HCT116 (cell line): Measurements from ENCODE around the gene CDH13. TPM values are rescaled to one million over a fixed set of nuclear protein-coding genes. Genes with fewer than 3 reads are reported as not detected.

Experiments used
- ATAC-seq: fragments of 200-7000 bp; cut with Tn5 transposase; 2 replicates; pipeline ENCODE4 v1.9.1; 2020; ENCODE audit warnings: mild to moderate bottlenecking, moderate library complexity
- BruUV-seq: library from RNA; stranded (reverse); fragments of 400-500 nt; replicated peaks from 2 replicates; lab custom pipeline; 2021; lab: Mats Ljungman, UMichigan
- CTCF ChIA-PET: fragments of 300-600 bp; sonication (Branson Sonifier 250); formaldehyde crosslinking; loops from one replicate; lab custom pipeline; 2021; ENCODE audit warnings: antibody characterized with exemption; lab: Charles Lee
- POLR2A ChIA-PET: fragments of 300-600, 350-600 bp; sonication (Branson Sonifier 250); formaldehyde crosslinking; loops from one replicate; lab custom pipeline; 2021; ENCODE audit warnings: antibody characterized with exemption; lab: Charles Lee
- RAD21 ChIA-PET, 2 experiments: fragments of 300-600 bp; sonication (Branson Sonifier 250); formaldehyde crosslinking; loops; one replicate each; lab custom pipeline; 2023; ENCODE audit warnings: low total read pairs in 2 of 2; ENCODE audit not compliant: uncharacterized antibody in 2 of 2, unreplicated experiment in 2 of 2, low non-redundant PET in 1 of 2; lab: Charles Lee
- DNase-seq: peaks from one replicate; pipeline ENCODE4 v3.0.0-alpha.2; 2010; ENCODE audit warnings: low read depth, low spot score
- H2AFZ ChIP-seq: fragments of 200-600 bp; shearing (Covaris generic), sonication (generic); 2 replicates; pipeline ENCODE4 v1.6.1; 2017; ENCODE audit warnings: low read depth, mixed run types, mixed read lengths, antibody characterized with exemption, low read length; ENCODE audit not compliant: poor library complexity, severe bottlenecking
- H3K27ac ChIP-seq: 2 replicates; pipeline ENCODE4 v1.5.1; 2012; ENCODE audit warnings: low read depth, low read length
- H3K27me3 ChIP-seq: fragments of 200-600 bp; sonication (generic); 2 replicates; pipeline ENCODE4 v1.6.1; 2016; ENCODE audit warnings: mixed run types, low read length, mixed read lengths; ENCODE audit not compliant: insufficient read depth
- H3K36me3 ChIP-seq, 2 experiments: fragments of 200-500 bp in 1 of 2; fragments of 200-600 bp in 1 of 2; sonication (Bioruptor generic) in 1 of 2; sonication (generic) in 1 of 2; 2 replicates each; pipeline versions ENCODE4 v1.5.1 to v1.6.1; 2014 to 2016; ENCODE audit warnings: low read length in 2 of 2, inconsistent platforms in 1 of 2, mixed read lengths in 1 of 2, mixed run types in 1 of 2; ENCODE audit not compliant: insufficient read depth in 2 of 2, control insufficient read depth in 1 of 2
- H3K4me1 ChIP-seq, 2 experiments: fragments of 200-600 bp in 1 of 2; sonication (generic) in 1 of 2; 2 replicates each; pipeline versions ENCODE4 v1.5.1 to v1.6.1; 2012 to 2017; ENCODE audit warnings: low read length in 2 of 2, inconsistent platforms in 1 of 2, mild to moderate bottlenecking in 1 of 2, mixed read lengths in 1 of 2, mixed run types in 1 of 2, moderate library complexity in 1 of 2; ENCODE audit not compliant: insufficient read depth in 2 of 2, control insufficient read depth in 1 of 2
- H3K4me2 ChIP-seq: fragments of 200-600 bp; sonication (generic); 2 replicates; pipeline ENCODE4 v1.6.1; 2017; ENCODE audit warnings: mixed run types, low read length, mixed read lengths
- H3K4me3 ChIP-seq, 2 experiments: fragments of 200-600 bp in 1 of 2; sonication (generic) in 1 of 2; replicated peaks in 1 of 2; 2 replicates each; pipeline ENCODE4 v1.5.1; 2011 to 2016; ENCODE audit warnings: low read length in 2 of 2, control low read depth in 1 of 2, low read depth in 1 of 2, mild to moderate bottlenecking in 1 of 2, mixed read lengths in 1 of 2, mixed run types in 1 of 2
- H3K79me2 ChIP-seq: fragments of 200-600 bp; sonication (generic); 2 replicates; pipeline ENCODE4 v1.6.1; 2017; ENCODE audit warnings: mild to moderate bottlenecking, mixed run types, low read length, moderate library complexity, mixed read lengths; ENCODE audit not compliant: insufficient read depth
- H3K9ac ChIP-seq: fragments of 200-600 bp; sonication (generic); 2 replicates; pipeline ENCODE4 v1.6.1; 2016; ENCODE audit warnings: low read length, mixed read lengths
- H3K9me2 ChIP-seq: fragments of 200-600 bp; sonication (generic), shearing (Covaris generic); 2 replicates; pipeline ENCODE4 v1.6.1; 2017; ENCODE audit warnings: mixed run types, mild to moderate bottlenecking, moderate library complexity; ENCODE audit not compliant: insufficient read depth
- H3K9me3 ChIP-seq, 2 experiments: fragments of 200-500 bp in 1 of 2; fragments of 200-600 bp in 1 of 2; sonication (Bioruptor generic) in 1 of 2; sonication (generic) in 1 of 2; 2 replicates each; pipeline ENCODE4 v1.6.1; 2014 to 2017; ENCODE audit warnings: low read length in 2 of 2, mixed read lengths in 2 of 2, inconsistent platforms in 1 of 2, low read depth in 1 of 2, mild to moderate bottlenecking in 1 of 2, mixed run types in 1 of 2, moderate library complexity in 1 of 2; ENCODE audit not compliant: control insufficient read depth in 1 of 2, insufficient read depth in 1 of 2
- H4K20me1 ChIP-seq: fragments of 200-600 bp; sonication (generic), shearing (Covaris generic); 2 replicates; pipeline ENCODE4 v1.6.1; 2017; ENCODE audit warnings: mixed run types, mild to moderate bottlenecking, moderate library complexity; ENCODE audit not compliant: insufficient read depth
- CBX3 ChIP-seq: IDR thresholded peaks from 2 replicates; pipeline ENCODE4 v1.6.1; 2012; ENCODE audit warnings: low read depth
- CEBPB ChIP-seq: IDR thresholded peaks from 2 replicates; pipeline ENCODE4 v1.6.1; 2012; ENCODE audit warnings: low read depth
- CTCF ChIP-seq, 3 experiments: fragments of 200-600 bp in 1 of 3; sonication (generic) in 1 of 3; IDR thresholded peaks in 2 of 3; conservative IDR thresholded peaks in 1 of 3; 2 replicates each; pipeline ENCODE4 v1.5.1; 2012 to 2017; ENCODE audit warnings: low read depth in 2 of 3, low read length in 2 of 3, antibody characterized with exemption in 1 of 3, borderline replicate concordance in 1 of 3, control low read depth in 1 of 3, mild to moderate bottlenecking in 1 of 3, mixed read lengths in 1 of 3, mixed run types in 1 of 3, moderate library complexity in 1 of 3; ENCODE audit not compliant: insufficient read depth in 1 of 3
- EZH2 ChIP-seq: fragments of 200-600 bp; sonication (generic); IDR thresholded peaks from 2 replicates; pipeline ENCODE4 v1.6.1; 2017; ENCODE audit warnings: antibody characterized with exemption, mixed run types
- EZH2phosphoT487 ChIP-seq: fragments of 200-600 bp; IDR thresholded peaks from 2 replicates; pipeline ENCODE4 v1.6.1; 2018; ENCODE audit warnings: antibody characterized with exemption, borderline replicate concordance
- FOSL1 ChIP-seq: IDR thresholded peaks from 2 replicates; pipeline ENCODE4 v1.6.1; 2012; ENCODE audit warnings: low read depth
- JUND ChIP-seq: IDR thresholded peaks from 2 replicates; pipeline ENCODE4 v1.6.1; 2012
- POLR2A ChIP-seq: IDR thresholded peaks from 2 replicates; pipeline ENCODE4 v1.7.0; 2011; ENCODE audit warnings: borderline replicate concordance; ENCODE audit not compliant: insufficient read depth, insufficient read length; ENCODE audit errors: extremely low read depth
- POLR2AphosphoS5 ChIP-seq: IDR thresholded peaks from 2 replicates; pipeline ENCODE4 v1.6.1; 2011; ENCODE audit warnings: mild to moderate bottlenecking, low read depth, low read length, moderate library complexity
- RAD21 ChIP-seq: IDR thresholded peaks from 2 replicates; pipeline ENCODE4 v1.6.1; 2012; ENCODE audit warnings: low read depth, mild to moderate bottlenecking
- REST ChIP-seq: IDR thresholded peaks from 2 replicates; pipeline ENCODE4 v1.6.1; 2012; ENCODE audit warnings: low read depth
- SRF ChIP-seq: IDR thresholded peaks from 2 replicates; pipeline ENCODE4 v1.6.1; 2012; ENCODE audit warnings: low read depth
- ZBTB33 ChIP-seq: IDR thresholded peaks from 2 replicates; pipeline ENCODE4 v1.6.1; 2011; ENCODE audit warnings: mild to moderate bottlenecking, low read length, moderate library complexity; ENCODE audit not compliant: insufficient replicate concordance; ENCODE audit errors: extremely low read depth
- ZFX ChIP-seq: fragments of 450-650 bp; IDR thresholded peaks from 2 replicates; pipeline ENCODE4 v1.6.1; 2017
- intact Hi-C: fragments of 100-400 bp; cut with micrococcal nuclease; formaldehyde crosslinking; loops from 2 replicates; pipeline ENCODE4 v1.10.0; 2022
- total RNA-seq: library from RNA; stranded (reverse); gene quantifications from one replicate; pipeline ENCODE4 v1.2.1, GENCODE V29; 2021; ENCODE audit not compliant: unreplicated experiment

CDH13 gene
- total RNA-seq, 1 experiment from 2014 or later: not detected

- Histone ChIP-seq H3K27me3 (peaks cover 62% of the 10 kb centered on the region), H2AFZ (no peak overlapping the region), H3K9ac (no peak overlapping the region), H3K4me3 (no peak overlapping the region), H3K9me3 (no peaks in the 10 kb centered on the region), H3K79me2 (no peaks in the 10 kb centered on the region), H4K20me1 (no peaks in the 10 kb centered on the region), H3K27ac (no peak overlapping the region), H3K4me1 (no peaks in the 10 kb centered on the region), H3K36me3 (no peaks in the 10 kb centered on the region), H3K9me2 (no peaks in the 10 kb centered on the region), H3K4me2 (no peak overlapping the region)
- intact Hi-C loops: no loop called here
- no peak for ATAC-seq
- BruUV-seq: no TSS peak
- no peak for TF ChIP-seq SRF
- TF ChIP-seq REST: no peak
- no peak for TF ChIP-seq ZFX
- TF ChIP-seq CEBPB: no peak
- TF ChIP-seq EZH2: no peak
- TF ChIP-seq POLR2AphosphoS5: no peak
- TF ChIP-seq POLR2A: no peak
- TF ChIP-seq EZH2phosphoT487: no peak
- no peak for TF ChIP-seq JUND
- TF ChIP-seq RAD21: no peak
- no peak for TF ChIP-seq FOSL1
- TF ChIP-seq CBX3: no peak
- TF ChIP-seq ZBTB33: no peak
- TF ChIP-seq CTCF (IDR thresholded peaks at IDR 0.05 in 2 of 3, conservative IDR thresholded peaks at IDR 0.05 in 1 of 3; ENCODE audit: borderline replicate concordance in 1 of 3, insufficient read depth in 1 of 3, low read depth in 2 of 3, low read length in 2 of 3): no peak
- no peak for DNase-seq
- ChIA-PET CTCF (no interaction called here), RAD21 (no interaction called here), POLR2A (no interaction called here)
These were observed 1049.3 kb downstream of the CDH13 start for GRCh38 chr16:83676086-83676485.
